Sigmoid colon (tissue), 7 donors: Measurements from ENCODE around the gene HECW1. TPM values are rescaled to one million over a fixed set of nuclear protein-coding genes. Genes with fewer than 3 reads are reported as not detected.

Source experiments
- DNase-seq: peaks from one replicate; pipeline ENCODE4 v3.0.0-alpha.2; 2019
- H3K27ac ChIP-seq, 4 donors: fragments of 200-600 bp; sonication (generic); one replicate each; pipeline ENCODE4 v1.5.1; 2016 to 2019; ENCODE audit warnings: mild to moderate bottlenecking in 1 of 4
- H3K27me3 ChIP-seq, 3 donors: fragments of 200-600 bp; sonication (generic); one replicate each; pipeline ENCODE4 v1.5.1; 2019; ENCODE audit warnings: mild to moderate bottlenecking in 1 of 3
- H3K36me3 ChIP-seq, 4 donors: fragments of 200-600 bp; sonication (generic); one replicate each; pipeline ENCODE4 v1.5.1; 2016 to 2019
- H3K4me1 ChIP-seq, 4 donors: fragments of 200-600 bp; sonication (generic); one replicate each; pipeline ENCODE4 v1.5.1; 2017 to 2019
- H3K4me3 ChIP-seq, 4 donors: fragments of 200-600 bp; sonication (generic); one replicate each; pipeline ENCODE4 v1.5.1; 2017 to 2019; ENCODE audit warnings: mild to moderate bottlenecking in 2 of 4, moderate library complexity in 1 of 4
- H3K9me3 ChIP-seq, 4 donors: fragments of 200-600 bp in 3 of 4; sonication (generic) in 3 of 4; one replicate each; pipeline versions ENCODE4 v1.5.1 to v1.6.1; 2013 to 2019
- EP300 ChIP-seq, 4 donors: sonication (generic); formaldehyde crosslinking; IDR thresholded peaks; one replicate each; pipeline ENCODE4 v1.6.1; 2017; ENCODE audit warnings: antibody characterized with exemption in 4 of 4
- POLR2A ChIP-seq, 2 donors: fragments of 450-650 bp; IDR thresholded peaks; one replicate each; pipeline ENCODE4 v1.6.1; 2016; ENCODE audit warnings: antibody characterized with exemption in 2 of 2, mild to moderate bottlenecking in 2 of 2, moderate library complexity in 2 of 2
- POLR2AphosphoS5 ChIP-seq, 4 donors: sonication (generic); formaldehyde crosslinking; IDR thresholded peaks; one replicate each; pipeline ENCODE4 v1.6.1; 2017; ENCODE audit warnings: antibody characterized with exemption in 4 of 4
- WGBS, 2 donors: extraction: QIAGEN DNeasy Blood & Tissue Kit; methylation state at CpG; one replicate each; pipeline ENCODE4 v1.1.7; 2013; 5-methylcytosine and 5-hydroxymethylcytosine counted together
- intact Hi-C: fragments of 100-400 bp; cut with DNase I; formaldehyde crosslinking; loops from one replicate; pipeline ENCODE4 v1.15.1; 2023
- polyA plus RNA-seq, 3 donors: library from polyadenylated mRNA; stranded (reverse); fragments of 200-250 nt; gene quantifications; one replicate each; pipeline ENCODE4 v1.2.3, GENCODE V29; 2013
- total RNA-seq, 4 donors: library from RNA; depleted of rRNA; stranded (reverse); fragments of >200 nt; gene quantifications; one replicate each; pipeline ENCODE4 v1.1.0, GENCODE V29; 2016
- TF ChIP-seq, protein P1 (sequence below), 4 experiments: fragments of 450-650 bp in 3 of 4; fragments of 200-600 bp in 1 of 4; IDR thresholded peaks; one replicate each; pipeline ENCODE4 v1.5.1; 2016 to 2019; ENCODE audit warnings: antibody characterized with exemption in 4 of 4, mild to moderate bottlenecking in 3 of 4, moderate library complexity in 2 of 4
- donor health status: healthy with polysubstance abuse.
- donor health status: Bipolar disorder and iron deficiency.
- donor health status: healthy.

Gene HECW1
- total and polyA plus RNA-seq, 7 donors = 0.33 to 7.8 (median 1.2) TPM

- intact Hi-C loops = no loop called here
- Histone ChIP-seq H3K4me3 (no peak overlapping the region), H3K36me3 (no peaks in the 10 kb centered on the region), H3K27me3 (no peaks in the 10 kb centered on the region), H3K27ac (no peak overlapping the region), H3K4me1 (no peaks in the 10 kb centered on the region), H3K9me3 (no peaks in the 10 kb centered on the region)
- 76 to 89% methylated on average over 4 of the region's 4 CpGs for WGBS, 2 donors
- TF ChIP-seq POLR2A (IDR thresholded peaks at IDR 0.05) = no peak
- TF ChIP-seq, protein P1, sequence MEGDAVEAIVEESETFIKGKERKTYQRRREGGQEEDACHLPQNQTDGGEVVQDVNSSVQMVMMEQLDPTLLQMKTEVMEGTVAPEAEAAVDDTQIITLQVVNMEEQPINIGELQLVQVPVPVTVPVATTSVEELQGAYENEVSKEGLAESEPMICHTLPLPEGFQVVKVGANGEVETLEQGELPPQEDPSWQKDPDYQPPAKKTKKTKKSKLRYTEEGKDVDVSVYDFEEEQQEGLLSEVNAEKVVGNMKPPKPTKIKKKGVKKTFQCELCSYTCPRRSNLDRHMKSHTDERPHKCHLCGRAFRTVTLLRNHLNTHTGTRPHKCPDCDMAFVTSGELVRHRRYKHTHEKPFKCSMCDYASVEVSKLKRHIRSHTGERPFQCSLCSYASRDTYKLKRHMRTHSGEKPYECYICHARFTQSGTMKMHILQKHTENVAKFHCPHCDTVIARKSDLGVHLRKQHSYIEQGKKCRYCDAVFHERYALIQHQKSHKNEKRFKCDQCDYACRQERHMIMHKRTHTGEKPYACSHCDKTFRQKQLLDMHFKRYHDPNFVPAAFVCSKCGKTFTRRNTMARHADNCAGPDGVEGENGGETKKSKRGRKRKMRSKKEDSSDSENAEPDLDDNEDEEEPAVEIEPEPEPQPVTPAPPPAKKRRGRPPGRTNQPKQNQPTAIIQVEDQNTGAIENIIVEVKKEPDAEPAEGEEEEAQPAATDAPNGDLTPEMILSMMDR (IDR thresholded peaks at IDR 0.05) = no peak
- no peak for TF ChIP-seq EP300 (IDR thresholded peaks at IDR 0.05)
- TF ChIP-seq POLR2AphosphoS5 (IDR thresholded peaks at IDR 0.05) = no peak
- DNase-seq = no peak
Observed at GRCh38 chr7:43138710-43139109, 26.3 kb downstream of the HECW1 start.

DNA sequence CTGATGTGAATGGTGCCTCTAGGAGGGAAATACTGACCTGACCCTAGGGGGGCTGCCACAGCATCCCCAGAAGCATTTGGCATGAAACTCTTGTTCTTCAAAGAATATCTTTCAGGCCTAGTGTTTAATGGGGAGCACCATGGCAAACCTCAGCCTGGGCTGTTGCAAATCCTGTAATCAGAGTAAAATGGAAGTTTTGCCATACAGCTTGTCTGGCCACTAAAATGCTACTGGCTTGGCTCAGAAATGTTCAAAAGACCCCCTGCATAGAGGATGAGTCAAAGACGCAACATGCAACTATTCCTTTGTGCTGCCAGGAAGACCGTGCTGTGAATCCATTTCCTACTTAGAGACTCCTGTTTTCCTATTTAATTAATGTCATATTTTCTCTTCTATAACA lies 26.7 kb downstream of the HECW1 start:
- intact Hi-C loops = no loop called here
- Histone ChIP-seq H3K27me3 (no peaks in the 10 kb centered on the region), H3K4me1 (no peaks in the 10 kb centered on the region), H3K36me3 (no peaks in the 10 kb centered on the region), H3K27ac (no peak overlapping the region), H3K4me3 (no peak overlapping the region), H3K9me3 (no peaks in the 10 kb centered on the region)
- WGBS, 2 donors = 83 to 87% methylated on average over 2 of the region's 2 CpGs
- TF ChIP-seq POLR2A (IDR thresholded peaks at IDR 0.05) (no peak), EP300 (IDR thresholded peaks at IDR 0.05) (no peak), POLR2AphosphoS5 (IDR thresholded peaks at IDR 0.05) (no peak)
- TF ChIP-seq, protein P1 (IDR thresholded peaks at IDR 0.05) = no peak
- no peak for DNase-seq

- Histone ChIP-seq H3K9me3 (no peaks in the 10 kb centered on the region), H3K27me3 (no peaks in the 10 kb centered on the region), H3K4me1 (no peaks in the 10 kb centered on the region), H3K36me3 (no peaks in the 10 kb centered on the region), H3K27ac (no peak overlapping the region), H3K4me3 (no peak overlapping the region)
- DNase-seq = no peak
- intact Hi-C loops = no loop called here
- WGBS, 2 donors = 95 to 96% methylated on average over 7 of the region's 7 CpGs
- TF ChIP-seq POLR2A (IDR thresholded peaks at IDR 0.05) (no peak), EP300 (IDR thresholded peaks at IDR 0.05) (no peak), POLR2AphosphoS5 (IDR thresholded peaks at IDR 0.05) (no peak)
- TF ChIP-seq, protein P1 (IDR thresholded peaks at IDR 0.05) = no peak
Observed at GRCh38 chr7:43140186-43140585, 27.7 kb downstream of the HECW1 start.

DNA sequence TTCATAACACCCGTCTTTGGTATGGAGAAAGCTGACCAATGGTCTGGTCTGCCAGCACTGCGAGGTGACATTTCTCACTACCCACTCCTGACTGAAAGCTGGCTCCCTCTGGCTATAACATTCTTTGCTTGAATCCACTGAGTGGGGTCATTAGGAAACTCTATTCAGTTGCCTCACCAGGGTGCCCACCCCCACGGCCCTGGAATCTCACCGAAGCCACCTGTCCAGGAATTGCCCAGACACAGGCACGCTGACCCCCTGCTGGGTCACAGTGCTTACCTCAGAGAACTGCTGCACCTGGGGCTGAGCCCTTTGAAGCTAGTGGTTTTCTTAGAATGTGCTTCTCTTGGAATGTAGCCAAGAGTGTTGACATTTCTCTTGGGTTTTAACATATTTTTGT lies 28.6 kb downstream of the HECW1 start:
- intact Hi-C loops = no loop called here
- Histone ChIP-seq H3K27me3 (no peaks in the 10 kb centered on the region), H3K4me3 (no peak overlapping the region), H3K4me1 (no peaks in the 10 kb centered on the region), H3K27ac (no peak overlapping the region), H3K36me3 (no peaks in the 10 kb centered on the region), H3K9me3 (no peaks in the 10 kb centered on the region)
- TF ChIP-seq POLR2A (IDR thresholded peaks at IDR 0.05) (no peak), EP300 (IDR thresholded peaks at IDR 0.05) (no peak), POLR2AphosphoS5 (IDR thresholded peaks at IDR 0.05) (no peak)
- TF ChIP-seq, protein P1 (IDR thresholded peaks at IDR 0.05) = no peak
- DNase-seq = no peak
- WGBS, 2 donors = 67 to 78% methylated on average over 5 of the region's 5 CpGs

GRCh38 chr7:43142703-43143102 lies 30.3 kb downstream of the HECW1 start:
- H3K4me3 ChIP-seq = no peak overlapping the region
- TF ChIP-seq EP300 (IDR thresholded peaks at IDR 0.05) (no peak), POLR2AphosphoS5 (IDR thresholded peaks at IDR 0.05) (no peak), POLR2A (IDR thresholded peaks at IDR 0.05) (no peak)
- TF ChIP-seq, protein P1 (IDR thresholded peaks at IDR 0.05) = no peak

More at GRCh38 chr7:43142703-43143102, 30.3 kb downstream of the HECW1 start:
- no peak for DNase-seq
- no peak overlapping the region for H3K27ac ChIP-seq
- no peaks in the 10 kb centered on the region for H3K27me3 ChIP-seq
- H3K36me3 ChIP-seq = no peaks in the 10 kb centered on the region
- intact Hi-C loops = no loop called here
- H3K9me3 ChIP-seq = no peaks in the 10 kb centered on the region
- H3K4me1 ChIP-seq = no peaks in the 10 kb centered on the region
- 92 to 93% methylated on average over 5 of the region's 5 CpGs for WGBS, 2 donors
